ENCODE measurements around the gene GLIPR2.
"Not testable (repeated sequence)": the region's sequence is repeated elsewhere in the genome, so short reads cannot be mapped to it uniquely, and the experiment has no call there.

The GLIPR2 gene

GRCh38 chr9:36123515-36123914 lies 13.0 kb upstream of the GLIPR2 start:
- TF ChIP-seq ZFX (IDR thresholded peaks at IDR 0.05; ENCODE audit: borderline replicate concordance), result no peak
- H3K27ac ChIP-seq, result no peak overlapping the region

DNA sequence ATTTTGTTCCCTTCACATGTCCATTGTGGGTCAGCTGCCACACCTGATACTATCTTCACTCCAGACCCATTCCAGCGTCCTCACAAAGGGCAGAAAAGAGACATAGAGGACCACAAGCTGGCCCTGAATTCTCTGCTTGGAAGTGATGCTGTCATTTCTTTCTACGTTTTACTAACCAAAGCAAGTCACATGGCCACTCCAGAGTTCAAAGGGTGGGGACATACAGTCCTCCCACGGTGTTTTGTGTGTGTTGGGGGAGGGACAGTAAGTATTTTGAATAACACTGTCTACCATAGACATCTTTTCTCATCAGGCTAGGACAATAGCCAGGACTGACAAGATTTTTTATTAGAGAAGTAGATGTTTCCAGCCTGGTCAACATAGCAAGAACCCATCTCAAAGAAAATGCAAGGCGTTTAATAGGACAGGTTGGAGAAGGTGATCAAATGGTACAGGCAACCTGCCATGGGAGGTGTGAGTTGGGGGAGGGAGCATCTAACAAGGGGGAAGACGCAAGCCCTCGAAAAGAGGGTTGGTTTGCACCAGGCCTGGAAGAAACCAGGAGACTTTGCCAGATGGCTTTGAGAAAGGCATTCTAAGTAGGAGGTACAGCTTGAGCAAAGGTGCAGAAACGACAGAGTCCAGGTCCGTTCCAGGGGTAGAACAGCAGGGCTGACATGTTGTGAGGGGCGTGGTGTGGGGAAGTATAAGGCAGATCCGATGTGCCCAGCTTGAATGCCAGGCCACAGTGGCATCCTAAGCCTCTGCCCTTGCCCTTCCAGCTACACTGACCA lies 11.3 kb upstream of the GLIPR2 start:
- H3K27ac ChIP-seq, result no peak overlapping the region
- TF ChIP-seq ZFX (IDR thresholded peaks at IDR 0.05; ENCODE audit: borderline replicate concordance) (no peak), CTCF (IDR thresholded peaks at IDR 0.05) (no peak)

GRCh38 chr9:36126016-36126730 lies 10.4 kb upstream of the GLIPR2 start:
- no peak for TF ChIP-seq ZFX (IDR thresholded peaks at IDR 0.05; ENCODE audit: borderline replicate concordance)
- no peak for TF ChIP-seq CTCF (IDR thresholded peaks at IDR 0.05)
- no peak overlapping the region for H3K27ac ChIP-seq

DNA sequence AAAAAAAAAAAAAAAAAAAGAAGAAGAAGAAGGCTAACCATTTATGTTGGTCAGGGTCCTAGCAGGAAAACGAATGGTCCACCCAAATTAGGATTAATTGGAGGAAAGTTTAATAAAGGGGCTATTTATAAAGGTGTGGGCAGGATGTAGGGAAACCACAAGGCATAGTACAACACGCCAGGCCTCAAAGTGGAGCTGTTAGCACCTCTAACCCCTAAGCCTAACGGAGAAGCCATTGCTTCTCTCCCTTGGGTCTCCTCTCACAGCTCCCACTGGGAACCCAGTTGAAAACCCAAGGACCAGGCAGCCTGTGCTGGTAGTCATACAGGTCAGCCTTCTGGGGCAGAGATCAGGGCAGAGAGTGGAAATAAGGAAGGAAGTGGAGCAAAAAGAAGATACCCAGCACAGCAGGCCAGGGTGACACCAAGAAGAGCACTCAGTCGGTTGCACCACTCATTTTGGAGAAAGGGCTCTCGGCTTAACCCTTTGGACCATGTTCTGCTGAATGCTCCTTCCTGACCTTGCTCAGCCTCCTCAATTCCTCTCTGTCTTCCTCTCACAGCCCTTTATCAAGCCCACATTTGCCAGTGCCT lies 8.8 kb upstream of the GLIPR2 start:
- no peak overlapping the region for H3K27ac ChIP-seq
- TF ChIP-seq ZFX (IDR thresholded peaks at IDR 0.05; ENCODE audit: borderline replicate concordance) (no peak), CTCF (IDR thresholded peaks at IDR 0.05) (no peak)

DNA sequence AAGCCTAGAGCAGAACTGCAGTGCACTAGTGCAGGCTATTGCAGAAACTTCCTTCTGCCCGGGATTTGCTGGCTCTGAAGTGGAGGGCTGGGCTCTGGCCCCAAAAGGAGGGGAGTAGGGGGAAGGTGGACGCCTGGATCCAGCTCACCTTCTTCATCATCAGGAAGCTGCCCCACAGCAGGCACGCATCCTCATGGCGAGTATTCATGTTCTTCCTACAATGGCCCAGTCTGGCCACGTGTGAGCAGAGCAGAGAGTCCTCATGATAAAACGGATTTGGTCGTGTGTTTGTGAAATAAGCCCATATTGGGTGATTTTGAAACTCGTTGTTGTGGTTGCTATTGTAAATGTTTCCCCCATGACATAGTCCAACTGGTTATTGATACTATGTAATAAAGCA lies 8.2 kb upstream of the GLIPR2 start:
- H3K27ac ChIP-seq, result no peak overlapping the region
- TF ChIP-seq CTCF (IDR thresholded peaks at IDR 0.05) (no peak), ZFX (IDR thresholded peaks at IDR 0.05; ENCODE audit: borderline replicate concordance) (no peak)

DNA sequence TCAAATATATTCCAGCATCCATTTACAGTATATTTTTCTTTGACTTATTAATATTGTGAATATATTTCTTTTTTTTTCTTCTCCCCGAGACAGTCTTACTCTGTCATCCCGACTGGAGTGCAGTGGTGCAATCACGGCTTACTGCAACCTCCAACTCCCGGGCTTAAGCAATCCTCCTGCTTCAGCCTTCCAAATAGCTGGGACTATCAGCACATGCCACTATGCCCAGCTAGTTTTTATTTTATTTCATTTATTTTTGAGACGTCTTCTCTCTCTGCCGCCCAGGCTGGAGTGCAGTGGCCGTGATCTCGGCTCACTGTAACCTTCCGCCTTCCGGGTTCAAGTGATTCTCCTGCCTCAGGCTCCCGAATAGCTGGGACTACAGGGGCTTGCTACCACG lies 7.4 kb upstream of the GLIPR2 start:
- no peak overlapping the region for H3K27ac ChIP-seq
- TF ChIP-seq CTCF (IDR thresholded peaks at IDR 0.05) (no peak), ZFX (IDR thresholded peaks at IDR 0.05; ENCODE audit: borderline replicate concordance) (no peak)

DNA sequence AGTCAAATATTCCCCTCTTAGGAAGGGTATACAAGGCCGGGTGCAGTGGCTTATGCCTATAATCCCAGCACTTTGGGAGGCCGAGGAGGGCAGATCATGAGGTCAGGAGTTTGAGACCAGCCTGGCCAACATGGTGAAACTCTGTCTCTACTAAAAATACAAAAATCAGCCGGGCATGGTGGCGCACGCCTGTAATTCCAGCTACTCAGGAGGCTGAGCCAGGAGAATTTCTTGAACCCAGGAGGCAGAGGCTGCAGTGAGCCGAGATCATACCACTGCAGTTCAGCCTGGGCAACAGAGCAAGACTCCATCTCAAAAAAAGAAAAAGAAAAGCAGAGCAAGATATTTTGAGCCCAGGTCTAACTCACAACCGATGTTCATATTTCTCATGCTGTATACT lies 4.9 kb upstream of the GLIPR2 start:
- not testable (repeated sequence) for H3K27ac ChIP-seq

DNA sequence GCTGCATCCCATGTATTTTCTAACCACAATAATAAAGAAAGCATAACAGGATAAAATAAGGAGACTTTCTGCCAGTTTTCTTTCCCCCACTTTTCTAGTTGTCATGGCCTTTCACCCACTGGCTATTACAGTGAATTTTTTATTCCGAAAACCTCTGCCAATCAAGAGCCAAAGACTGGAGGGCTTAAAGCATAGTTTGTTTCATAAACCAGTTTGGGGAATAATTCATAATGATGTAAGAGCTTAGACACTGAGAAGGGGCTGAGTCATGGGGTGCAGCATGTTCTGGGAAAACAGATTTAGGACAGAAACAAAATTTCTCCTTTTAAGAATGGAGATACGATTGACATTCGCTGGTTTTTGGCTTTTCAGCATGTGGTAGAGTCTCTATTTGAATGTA lies 4.4 kb upstream of the GLIPR2 start:
- no peak for TF ChIP-seq ZFX (IDR thresholded peaks at IDR 0.05; ENCODE audit: borderline replicate concordance)
- TF ChIP-seq CTCF (IDR thresholded peaks at IDR 0.05), result no peak
- no peak overlapping the region for H3K27ac ChIP-seq

Measured in 22Rv1 (cell line).